GM23248 (cell line): ENCODE measurements around the gene WDR46.

Source experiments
- EZH2 ChIP-seq: fragments of 200-600 bp; sonication (generic); IDR thresholded peaks from 2 replicates; pipeline ENCODE4 v1.6.1; 2018; ENCODE audit warnings: antibody characterized with exemption, mild to moderate bottlenecking; ENCODE audit not compliant: insufficient read depth, poor library complexity, severe bottlenecking
- EZH2phosphoT487 ChIP-seq: fragments of 200-600 bp; sonication (generic); IDR thresholded peaks from 2 replicates; pipeline ENCODE4 v1.6.1; 2018; ENCODE audit warnings: antibody characterized with exemption, moderate library complexity, mild to moderate bottlenecking, low read depth; ENCODE audit not compliant: insufficient read depth

DNA sequence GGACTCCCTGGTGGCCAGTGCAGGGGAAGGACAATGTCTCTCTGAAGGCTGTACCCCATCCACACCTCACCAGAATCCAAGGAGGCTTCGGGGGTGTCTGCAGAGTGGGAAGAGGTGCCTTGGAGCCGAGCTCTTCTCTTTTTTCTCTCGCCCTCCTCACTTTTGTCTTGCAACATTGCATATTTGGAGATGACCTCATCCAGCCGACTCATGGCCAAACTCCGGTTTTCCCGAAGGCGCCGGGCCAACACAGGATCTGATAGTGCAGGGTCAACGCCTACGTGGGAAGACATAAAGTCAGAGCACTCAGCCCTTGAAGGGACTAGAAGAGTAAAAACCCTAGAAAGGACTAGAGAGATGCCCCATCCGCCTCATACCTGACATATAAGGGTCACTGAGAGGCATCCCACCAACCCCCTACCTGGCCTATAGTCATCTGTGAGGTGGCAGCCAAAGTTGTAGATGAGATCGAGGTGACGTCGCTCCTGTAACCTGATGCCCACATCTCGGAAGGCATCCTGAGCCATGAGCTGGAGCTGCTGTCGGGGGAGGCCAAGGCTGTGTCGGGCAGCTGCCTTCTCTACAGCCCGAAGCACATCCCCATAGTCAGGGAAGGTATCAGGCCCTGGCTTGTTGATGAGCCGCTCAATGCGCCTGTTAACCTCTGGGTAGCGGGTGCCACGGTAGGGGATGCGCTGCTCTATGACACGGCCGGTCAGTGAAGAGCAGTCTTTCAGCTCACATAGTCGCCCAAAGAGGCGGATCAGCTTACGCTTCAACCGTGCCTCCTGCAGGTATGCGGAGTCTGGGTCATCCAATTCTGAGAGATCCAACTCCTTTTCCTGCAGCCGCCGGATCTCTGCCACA is 31.5 kb upstream of the WDR46 start:
- TF ChIP-seq EZH2phosphoT487 (no peak), EZH2 (no peak)
